Measurements from ENCODE around the gene REXO1. TPM values are rescaled to one million over a fixed set of nuclear protein-coding genes. Genes with fewer than 3 reads are reported as not detected.

REXO1 gene
- total and polyA plus RNA-seq, 9 of the 15 experiments (the other 6 are each of a cell fraction or from before 2014, with no cell fraction given) = 0.04 to 63.3 (median 15.8) TPM

DNA sequence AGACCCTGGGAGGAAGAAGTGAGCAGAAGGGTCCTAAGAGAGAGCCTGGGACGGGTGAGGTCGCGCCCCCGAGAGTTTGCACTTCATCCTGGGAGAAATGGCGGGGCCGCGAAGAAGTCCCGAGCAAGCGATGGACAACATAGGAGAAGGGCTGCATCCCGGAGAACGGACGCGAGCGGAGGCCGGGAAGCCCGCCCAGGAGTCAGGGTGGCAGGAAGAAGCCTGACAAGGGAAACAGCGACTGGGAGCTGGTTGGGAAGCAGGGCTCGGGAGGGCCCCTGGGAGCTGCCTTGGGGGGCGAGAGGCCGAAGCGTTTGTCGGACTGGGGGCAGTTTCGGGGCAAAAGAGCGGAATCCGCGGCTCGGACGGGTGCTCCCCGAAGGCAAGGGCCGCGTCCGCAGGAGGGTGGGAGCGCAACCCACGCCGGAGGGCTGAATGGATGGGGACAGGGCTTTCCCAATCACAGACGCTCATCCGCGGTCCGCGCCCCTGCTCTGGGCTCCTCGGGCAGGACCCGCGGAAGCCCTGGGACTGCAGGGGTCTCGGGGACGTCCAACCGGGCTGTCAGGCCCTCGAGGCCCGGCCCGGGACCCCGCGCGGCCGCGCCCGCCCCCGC lies 36.5 kb upstream of the REXO1 start (continued):
- TF ChIP-seq, protein P1, sequence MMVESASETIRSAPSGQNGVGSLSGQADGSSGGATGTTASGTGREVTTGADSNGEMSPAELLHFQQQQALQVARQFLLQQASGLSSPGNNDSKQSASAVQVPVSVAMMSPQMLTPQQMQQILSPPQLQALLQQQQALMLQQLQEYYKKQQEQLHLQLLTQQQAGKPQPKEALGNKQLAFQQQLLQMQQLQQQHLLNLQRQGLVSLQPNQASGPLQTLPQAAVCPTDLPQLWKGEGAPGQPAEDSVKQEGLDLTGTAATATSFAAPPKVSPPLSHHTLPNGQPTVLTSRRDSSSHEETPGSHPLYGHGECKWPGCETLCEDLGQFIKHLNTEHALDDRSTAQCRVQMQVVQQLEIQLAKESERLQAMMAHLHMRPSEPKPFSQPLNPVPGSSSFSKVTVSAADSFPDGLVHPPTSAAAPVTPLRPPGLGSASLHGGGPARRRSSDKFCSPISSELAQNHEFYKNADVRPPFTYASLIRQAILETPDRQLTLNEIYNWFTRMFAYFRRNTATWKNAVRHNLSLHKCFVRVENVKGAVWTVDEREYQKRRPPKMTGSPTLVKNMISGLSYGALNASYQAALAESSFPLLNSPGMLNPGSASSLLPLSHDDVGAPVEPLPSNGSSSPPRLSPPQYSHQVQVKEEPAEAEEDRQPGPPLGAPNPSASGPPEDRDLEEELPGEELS (CRISPR knock-in tag; IDR thresholded peaks at IDR 0.05; ENCODE audit: borderline replicate concordance) = no peak
- TF ChIP-seq E2F5 (CRISPR knock-in tag; IDR thresholded peaks at IDR 0.05) (no peak), RAD21 (CRISPR knock-in tag; conservative IDR thresholded peaks at IDR 0.05 in 1 of 2, IDR thresholded peaks at IDR 0.05 in 1 of 2) (no peak), SETDB1 (IDR thresholded peaks at IDR 0.05; ENCODE audit: low read length) (no peak), CEBPB (tag; IDR thresholded peaks at IDR 0.05) (no peak), HMGN3 (IDR thresholded peaks at IDR 0.05; ENCODE audit: borderline replicate concordance, extremely low read depth, insufficient read length, low read depth, low read length) (peak; percentile 19), ZZZ3 (IDR thresholded peaks at IDR 0.05) (no peak), RBBP5 (IDR thresholded peaks at IDR 0.05; ENCODE audit: borderline replicate concordance, insufficient read depth, low read length, poor library complexity, severe bottlenecking) (peak; percentile 87), MYBL2 (IDR thresholded peaks at IDR 0.05; ENCODE audit: low read depth) (no peak), MYBL2 (CRISPR knock-in tag; IDR thresholded peaks at IDR 0.05; ENCODE audit: borderline replicate concordance) (no peak), SP1 (CRISPR knock-in tag; IDR thresholded peaks at IDR 0.05) (0 out of 2 replicates have a peak, but pooled peaks have one; percentile 28), SMARCB1 (IDR thresholded peaks at IDR 0.05; ENCODE audit: insufficient read length, low read depth) (no peak), POLR3A (IDR thresholded peaks at IDR 0.05; ENCODE audit: borderline replicate concordance, extremely low read depth, insufficient read depth, insufficient read length) (no peak), KDM2B (CRISPR knock-in tag; IDR thresholded peaks at IDR 0.05) (no peak), MCM2 (IDR thresholded peaks at IDR 0.05; ENCODE audit: low read depth) (no peak), BCLAF1 (IDR thresholded peaks at IDR 0.05; ENCODE audit: borderline replicate concordance in 1 of 2, control insufficient read depth in 1 of 2, low read depth in 2 of 2, low read length in 1 of 2) (no peak), ATF4 (CRISPR knock-in tag; IDR thresholded peaks at IDR 0.05) (no peak), PHF8 (IDR thresholded peaks at IDR 0.05; ENCODE audit: borderline replicate concordance, low read length) (peak; percentile 24; the same call in 1 of the 2 replicates), ZNF217 (CRISPR knock-in tag; IDR thresholded peaks at IDR 0.05) (no peak), LEF1 (IDR thresholded peaks at IDR 0.05) (no peak), CBX5 (IDR thresholded peaks at IDR 0.05; ENCODE audit: borderline replicate concordance, low read depth) (no peak)

Measured in K562 (cell line).